Brain microvascular endothelial cell (primary cell): ENCODE data around the gene CNTN6.
A peak's percentile ranks its signal among the peaks of the same experiment; 100 is the strongest.

Experiments used
- DNase-seq: peaks from one replicate; pipeline ENCODE4 v3.0.0-alpha.2; 2020
- H3K27ac ChIP-seq: fragments of 250-450 bp; sonication (Bioruptor Pico); 2 replicates; pipeline ENCODE4 v1.5.1; 2020; ENCODE audit warnings: mild to moderate bottlenecking, moderate library complexity
- H3K27me3 ChIP-seq: fragments of 250-450 bp; sonication (Bioruptor Pico); replicated peaks from 2 replicates; pipeline ENCODE4 v1.5.1; 2020; ENCODE audit warnings: mild to moderate bottlenecking
- H3K36me3 ChIP-seq: fragments of 250-450 bp; sonication (Bioruptor Pico); replicated peaks from 2 replicates; pipeline ENCODE4 v1.5.1; 2020; ENCODE audit warnings: mild to moderate bottlenecking
- H3K4me3 ChIP-seq: 2 replicates; pipeline ENCODE4 v1.5.1; 2011; ENCODE audit warnings: low read depth, mild to moderate bottlenecking, control low read depth, low read length, moderate library complexity
- in situ Hi-C: cut with HindIII; loops from 2 replicates; pipeline ENCODE4 v1.10.0; 2017; ENCODE audit warnings: low sequenced_read_pairs, low pct_ligation_motif_present
- TF ChIP-seq, protein P1 (sequence below): IDR thresholded peaks from 2 replicates; pipeline ENCODE4 v1.5.1; 2011; ENCODE audit warnings: low read depth, mild to moderate bottlenecking, moderate library complexity, low read length, control low read depth, inconsistent platforms; ENCODE audit errors: missing control alignments

Gene CNTN6

DNA sequence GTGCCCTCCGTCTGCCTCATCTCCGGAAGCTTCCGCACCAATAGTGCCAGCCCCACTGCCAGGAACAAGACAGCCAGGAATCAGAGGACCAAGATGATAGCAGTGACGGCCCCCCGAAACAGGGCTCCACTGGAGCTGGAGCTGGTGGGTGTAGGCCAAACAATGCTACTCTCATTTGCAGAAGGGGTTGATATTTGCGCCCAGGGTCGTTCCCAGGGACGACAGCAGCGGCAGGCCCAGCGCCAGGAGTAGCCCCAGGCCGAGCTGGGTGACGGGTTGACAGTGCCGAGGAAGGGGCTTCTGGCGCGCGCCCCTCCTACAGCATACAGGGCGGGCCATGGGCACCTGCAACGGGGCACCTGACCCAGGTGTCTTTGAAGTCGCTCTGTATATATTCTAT, 301.4 kb downstream of the CNTN6 start:
- TF ChIP-seq, protein P1, sequence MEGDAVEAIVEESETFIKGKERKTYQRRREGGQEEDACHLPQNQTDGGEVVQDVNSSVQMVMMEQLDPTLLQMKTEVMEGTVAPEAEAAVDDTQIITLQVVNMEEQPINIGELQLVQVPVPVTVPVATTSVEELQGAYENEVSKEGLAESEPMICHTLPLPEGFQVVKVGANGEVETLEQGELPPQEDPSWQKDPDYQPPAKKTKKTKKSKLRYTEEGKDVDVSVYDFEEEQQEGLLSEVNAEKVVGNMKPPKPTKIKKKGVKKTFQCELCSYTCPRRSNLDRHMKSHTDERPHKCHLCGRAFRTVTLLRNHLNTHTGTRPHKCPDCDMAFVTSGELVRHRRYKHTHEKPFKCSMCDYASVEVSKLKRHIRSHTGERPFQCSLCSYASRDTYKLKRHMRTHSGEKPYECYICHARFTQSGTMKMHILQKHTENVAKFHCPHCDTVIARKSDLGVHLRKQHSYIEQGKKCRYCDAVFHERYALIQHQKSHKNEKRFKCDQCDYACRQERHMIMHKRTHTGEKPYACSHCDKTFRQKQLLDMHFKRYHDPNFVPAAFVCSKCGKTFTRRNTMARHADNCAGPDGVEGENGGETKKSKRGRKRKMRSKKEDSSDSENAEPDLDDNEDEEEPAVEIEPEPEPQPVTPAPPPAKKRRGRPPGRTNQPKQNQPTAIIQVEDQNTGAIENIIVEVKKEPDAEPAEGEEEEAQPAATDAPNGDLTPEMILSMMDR: no peak
- in situ Hi-C loops: no loop called here
- no peak for DNase-seq

GRCh38 chr3:1400571-1400970, 307.7 kb downstream of the CNTN6 start:
- in situ Hi-C loops: no loop called here
- DNase-seq: no peak
- no peak overlapping the region for H3K27ac ChIP-seq
- TF ChIP-seq, protein P1: no peak
- H3K36me3 ChIP-seq: no peaks in the 10 kb centered on the region
- H3K4me3 ChIP-seq: no peak overlapping the region
- H3K27me3 ChIP-seq: no peaks in the 10 kb centered on the region

More for the DNA sequence above, 301.4 kb downstream of the CNTN6 start:
- no peak overlapping the region for H3K4me3 ChIP-seq
- no peak overlapping the region for H3K27ac ChIP-seq
- no peaks in the 10 kb centered on the region for H3K36me3 ChIP-seq
- H3K27me3 ChIP-seq: no peaks in the 10 kb centered on the region

GRCh38 chr3:1404270-1404962, 311.6 kb downstream of the CNTN6 start:
- TF ChIP-seq, protein P1: no peak
- H3K27ac ChIP-seq: peak overlapping the region; percentile 22
- in situ Hi-C loops: no loop called here
- peak; percentile 77 for DNase-seq
- H3K27me3 ChIP-seq: no peaks in the 10 kb centered on the region
- no peaks in the 10 kb centered on the region for H3K36me3 ChIP-seq
- no peak overlapping the region for H3K4me3 ChIP-seq

DNA sequence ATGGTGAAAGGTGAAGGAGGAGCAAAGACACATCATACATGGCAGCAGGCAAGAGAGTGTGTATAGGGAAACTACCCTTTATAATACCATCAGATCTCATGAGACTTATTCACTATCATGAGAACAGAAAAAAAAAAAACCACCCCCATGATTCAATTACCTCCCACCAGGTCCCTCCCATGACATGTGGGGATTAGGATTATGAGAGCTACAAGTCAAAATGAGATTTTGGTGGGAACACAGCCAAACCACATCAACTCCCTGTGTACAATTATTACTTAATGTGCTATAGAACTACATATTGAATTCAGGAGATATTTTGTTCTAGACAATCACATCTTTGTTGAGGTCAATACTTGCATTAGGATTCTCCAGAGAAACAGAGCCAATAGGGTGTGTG, 313.4 kb downstream of the CNTN6 start:
- DNase-seq: no peak
- Histone ChIP-seq H3K27ac (no peak overlapping the region), H3K4me3 (no peak overlapping the region), H3K27me3 (no peaks in the 10 kb centered on the region), H3K36me3 (no peaks in the 10 kb centered on the region)
- TF ChIP-seq, protein P1: no peak
- in situ Hi-C loops: no loop called here

GRCh38 chr3:1421577-1421976, 328.8 kb downstream of the CNTN6 start:
- H3K36me3 ChIP-seq: no peaks in the 10 kb centered on the region
- no peak overlapping the region for H3K4me3 ChIP-seq
- DNase-seq: no peak
- in situ Hi-C loops: no loop called here
- no peaks in the 10 kb centered on the region for H3K27me3 ChIP-seq
- TF ChIP-seq, protein P1: no peak
- H3K27ac ChIP-seq: no peak overlapping the region

GRCh38 chr3:1423566-1424089, 330.8 kb downstream of the CNTN6 start:
- no peak overlapping the region for H3K27ac ChIP-seq
- H3K27me3 ChIP-seq: no peaks in the 10 kb centered on the region
- no peak for DNase-seq
- in situ Hi-C loops: no loop called here
- no peak overlapping the region for H3K4me3 ChIP-seq
- TF ChIP-seq, protein P1: no peak
- H3K36me3 ChIP-seq: no peaks in the 10 kb centered on the region
